ENCODE results near the gene ZNF600.
A peak's percentile ranks its signal among the peaks of the same experiment; 100 is the strongest.
"Not testable (repeated sequence)": the region's sequence is repeated elsewhere in the genome, so short reads cannot be mapped to it uniquely, and the experiment has no call there.

Gene ZNF600

GRCh38 chr19:52786464-52787354 lies at the start of gene ZNF600:
TSS of gene ZNF600 (minus strand) at chr19:52786791. CDS start at chr19:52778888, 7,903 bp downstream.
- DNase-seq (ENCODE audit: low read depth in 2 of 2) = peak; percentile 64 to 86

DNA sequence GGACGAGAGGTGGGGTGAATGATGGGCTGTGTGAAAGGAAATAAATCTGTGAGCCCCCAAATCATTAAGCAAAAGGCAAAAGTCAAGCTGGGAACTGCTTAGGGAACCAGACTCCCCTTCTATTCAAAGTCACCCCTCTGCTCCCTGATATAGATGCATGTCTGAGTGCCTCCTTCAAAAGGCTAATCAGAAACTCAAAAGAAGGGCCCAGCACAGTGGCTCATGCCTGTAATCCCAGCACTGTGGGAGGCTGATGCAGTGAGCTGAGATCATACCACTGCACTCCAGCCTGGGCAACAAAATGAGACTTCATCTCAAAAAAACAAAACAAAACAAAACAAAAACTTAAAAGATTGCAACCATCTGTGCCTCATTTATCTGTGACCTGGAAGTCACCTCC lies 47.7 kb upstream of the ZNF600 start:
- DNase-seq (ENCODE audit: low read depth in 2 of 2) = not testable (repeated sequence)

DNA sequence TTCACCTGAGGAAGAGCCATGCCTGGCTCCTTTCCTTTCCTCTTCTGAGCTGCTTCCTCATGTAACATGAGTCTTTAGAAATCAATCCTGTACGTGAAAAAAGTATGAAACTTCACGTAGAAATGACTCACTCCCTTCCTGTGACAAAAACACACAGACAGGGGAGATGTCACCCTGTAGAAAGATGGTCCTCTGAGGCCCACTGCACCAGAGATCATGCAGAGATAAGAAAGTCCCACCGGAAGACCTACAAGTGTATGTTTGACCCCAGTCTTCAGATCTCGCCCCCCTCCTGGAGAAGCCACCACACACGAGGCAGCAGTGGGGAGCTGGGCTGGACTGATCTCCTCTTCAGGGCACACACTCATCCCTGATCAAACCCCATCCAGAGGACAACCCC lies 47.0 kb upstream of the ZNF600 start:
- not testable (repeated sequence) for DNase-seq (ENCODE audit: low read depth in 2 of 2)

DNA sequence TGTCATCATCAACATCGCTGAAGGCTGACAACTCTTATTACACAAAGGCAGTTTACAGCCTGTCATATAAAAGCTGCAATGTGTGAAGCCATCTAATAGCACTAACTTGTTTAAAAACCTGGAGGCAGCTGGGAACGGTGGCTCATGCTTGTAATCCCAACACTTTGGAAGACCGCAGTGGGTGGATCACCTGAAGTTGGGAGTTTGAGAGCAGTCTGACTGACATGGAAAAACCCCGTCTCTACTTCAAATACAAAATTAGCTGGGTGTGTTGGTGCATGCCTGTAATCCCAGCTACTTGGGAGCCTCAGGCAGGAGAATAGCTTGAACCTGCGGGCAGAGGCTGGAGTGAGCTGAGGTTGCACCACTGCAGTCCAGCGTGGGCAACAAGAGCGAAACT lies 43.3 kb upstream of the ZNF600 start:
- DNase-seq (ENCODE audit: low read depth in 2 of 2) = not testable (repeated sequence)

GRCh38 chr19:52825765-52826164 lies 39.2 kb upstream of the ZNF600 start:
- DNase-seq (ENCODE audit: low read depth in 2 of 2) = no peak

GRCh38 chr19:52823676-52824075 lies 37.1 kb upstream of the ZNF600 start:
- DNase-seq (ENCODE audit: low read depth in 2 of 2) = no peak

GRCh38 chr19:52821204-52821960 lies 34.8 kb upstream of the ZNF600 start, which contains the start of gene ZNF28:
TSS of gene ZNF28 (minus strand) at chr19:52821633. CDS start at chr19:52817958, 3,675 bp downstream.
- DNase-seq (ENCODE audit: low read depth in 2 of 2) = peak; percentile 45 to 59

- DNase-seq (ENCODE audit: low read depth in 2 of 2) = peak in 1 of 2 donors; percentile 12
Measured at GRCh38 chr19:52820472-52821203, 34.0 kb upstream of the ZNF600 start.

- DNase-seq (ENCODE audit: low read depth in 2 of 2) = no peak
Measured at GRCh38 chr19:52809801-52810200, 23.2 kb upstream of the ZNF600 start.

DNA sequence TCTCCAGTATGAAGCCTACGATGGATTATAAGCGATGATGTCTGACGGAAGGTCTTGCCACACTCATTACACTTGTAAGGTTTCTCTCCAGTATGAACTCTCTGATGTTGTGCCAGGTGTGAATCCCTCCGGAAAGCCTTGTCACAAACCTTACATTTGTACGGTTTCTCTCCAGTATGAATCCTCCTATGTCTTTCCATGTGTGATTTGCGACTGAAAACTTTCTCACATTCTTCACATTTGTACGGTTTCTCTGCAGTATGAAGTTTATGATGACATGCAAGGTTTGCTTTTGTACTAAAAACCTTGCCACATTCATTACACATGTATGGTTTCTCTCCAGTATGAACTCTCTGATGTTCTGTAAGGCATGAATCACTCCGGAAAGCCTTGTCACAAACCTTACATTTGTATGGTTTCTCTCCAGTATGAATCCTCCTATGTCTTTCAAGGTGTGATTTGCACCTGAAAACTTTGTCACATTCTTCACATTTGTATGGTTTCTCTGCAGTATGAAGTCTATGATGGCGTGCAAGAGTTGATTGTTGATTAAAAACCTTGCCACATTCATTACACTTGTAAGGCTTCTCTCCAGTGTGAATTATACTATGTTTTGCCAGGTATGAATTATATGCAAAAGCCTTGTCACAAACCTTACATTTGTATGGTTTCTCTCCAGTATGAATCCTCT lies 13.5 kb upstream of the ZNF600 start:
- DNase-seq (ENCODE audit: low read depth in 2 of 2) = not testable (repeated sequence)

DNA sequence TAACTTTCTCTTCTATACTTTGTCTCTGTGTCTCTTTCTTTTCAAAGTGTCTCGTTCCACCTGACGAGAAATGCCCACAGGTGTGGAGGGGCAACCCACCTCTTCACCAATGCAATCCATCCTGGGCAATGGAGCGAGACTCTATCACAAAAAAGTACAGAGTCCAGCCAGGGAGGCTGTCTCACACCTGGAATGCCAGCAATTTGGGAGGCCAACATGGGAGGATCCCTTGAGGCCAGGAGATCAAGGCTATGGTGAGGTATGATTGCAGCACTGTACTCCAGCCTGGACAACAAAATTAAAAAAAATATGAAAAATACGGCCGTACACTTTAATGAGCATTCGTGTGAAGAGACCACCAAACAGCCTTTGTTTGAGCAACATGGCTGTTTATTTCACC lies 2.8 kb upstream of the ZNF600 start:
- DNase-seq (ENCODE audit: low read depth in 2 of 2) = no peak

GRCh38 chr19:52786078-52786463 lies 520 bp downstream of the ZNF600 start:
- DNase-seq (ENCODE audit: low read depth in 2 of 2) = no peak

GRCh38 chr19:52785506-52785905 lies 1.1 kb downstream of the ZNF600 start:
- no peak for DNase-seq (ENCODE audit: low read depth in 2 of 2)

- not testable (repeated sequence) for DNase-seq (ENCODE audit: low read depth in 2 of 2)
Measured at GRCh38 chr19:52782864-52783263, 3.7 kb downstream of the ZNF600 start.

DNA sequence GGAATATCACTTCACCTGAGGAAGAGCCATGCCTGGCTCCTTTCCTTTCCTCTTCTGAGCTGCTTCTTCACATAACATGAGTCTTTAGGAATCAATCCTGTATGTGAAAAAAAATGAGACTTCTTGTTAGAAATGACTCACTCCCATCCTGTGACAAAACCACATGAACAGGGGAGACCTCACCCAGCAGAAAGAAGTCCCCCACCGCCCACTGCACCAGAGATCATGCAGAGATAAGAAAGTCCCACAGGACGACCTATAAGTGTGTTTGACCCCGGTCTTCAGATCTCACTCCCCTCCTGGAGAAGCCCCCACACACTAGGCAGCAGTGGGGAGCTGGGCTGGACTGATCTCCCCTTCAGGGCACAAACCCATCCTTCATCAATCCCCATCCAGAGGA lies 7.8 kb downstream of the ZNF600 start:
- peak in 1 of 2 donors; percentile 11 for DNase-seq (ENCODE audit: low read depth in 2 of 2)

DNA sequence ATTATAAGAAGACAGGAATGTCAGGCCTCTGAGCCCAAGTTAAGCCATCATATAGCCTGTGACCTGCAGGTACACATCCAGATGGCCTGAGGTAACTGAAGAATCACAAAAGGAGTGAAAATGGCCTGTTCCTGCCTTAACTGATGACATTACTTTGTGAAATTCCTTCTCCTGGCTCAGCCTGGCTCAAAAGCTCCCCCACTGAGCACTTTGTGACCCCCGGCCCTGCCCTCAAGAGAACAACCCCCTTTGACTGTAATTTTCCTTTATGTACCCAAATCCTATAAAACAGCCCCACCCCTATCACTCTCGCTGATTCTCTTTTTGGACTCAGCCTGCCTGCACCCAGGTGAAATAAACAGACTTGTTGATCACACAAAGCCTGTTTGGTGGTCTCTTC lies 30.1 kb downstream of the ZNF600 start:
- DNase-seq (ENCODE audit: low read depth in 2 of 2) = not testable (repeated sequence)

DNA sequence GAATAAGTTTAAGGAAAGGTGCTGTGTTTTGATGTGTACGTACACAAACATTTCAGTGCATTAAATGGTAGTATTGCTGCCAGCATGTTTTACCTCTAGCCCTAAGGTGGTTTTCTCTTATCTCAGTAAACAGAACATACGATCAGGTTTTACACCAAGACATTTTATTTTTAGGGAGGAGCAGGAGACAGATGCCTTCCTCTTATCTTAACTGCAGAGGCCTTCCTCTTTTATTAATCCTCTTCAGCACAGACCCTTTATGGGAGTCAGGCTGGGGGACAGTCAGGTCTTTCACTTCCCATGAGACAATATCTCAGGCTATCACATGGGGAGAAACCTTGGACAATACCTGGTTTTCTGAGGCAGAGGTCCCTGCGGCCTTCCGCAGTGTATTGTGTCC lies 36.8 kb downstream of the ZNF600 start:
- no peak for DNase-seq (ENCODE audit: low read depth in 2 of 2)

- no peak for DNase-seq (ENCODE audit: low read depth in 2 of 2)
Measured at GRCh38 chr19:52748336-52748950, 38.1 kb downstream of the ZNF600 start.

GRCh38 chr19:52745919-52746318 lies 40.7 kb downstream of the ZNF600 start:
- DNase-seq (ENCODE audit: low read depth in 2 of 2) = not testable (repeated sequence)

DNA sequence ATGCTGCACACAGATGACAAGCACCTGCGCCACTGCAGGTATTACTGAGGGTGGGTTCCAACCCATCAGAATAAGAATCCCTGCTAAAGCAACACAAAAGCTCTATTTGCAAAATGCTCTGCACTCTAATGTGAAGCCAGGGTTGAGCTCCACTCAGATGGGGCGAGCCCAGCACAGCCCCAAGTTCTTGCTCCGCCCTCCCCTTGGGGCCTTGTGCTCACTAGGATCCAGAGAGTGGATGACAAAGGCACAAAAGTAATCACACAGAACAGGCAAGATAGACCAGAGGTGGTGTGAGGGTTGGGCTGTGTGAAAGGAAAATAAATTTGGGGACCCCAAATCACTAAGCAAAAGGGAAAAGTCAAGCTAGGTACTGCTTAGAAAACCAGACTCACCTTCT lies 43.5 kb downstream of the ZNF600 start:
- DNase-seq (ENCODE audit: low read depth in 2 of 2) = no peak

DNA sequence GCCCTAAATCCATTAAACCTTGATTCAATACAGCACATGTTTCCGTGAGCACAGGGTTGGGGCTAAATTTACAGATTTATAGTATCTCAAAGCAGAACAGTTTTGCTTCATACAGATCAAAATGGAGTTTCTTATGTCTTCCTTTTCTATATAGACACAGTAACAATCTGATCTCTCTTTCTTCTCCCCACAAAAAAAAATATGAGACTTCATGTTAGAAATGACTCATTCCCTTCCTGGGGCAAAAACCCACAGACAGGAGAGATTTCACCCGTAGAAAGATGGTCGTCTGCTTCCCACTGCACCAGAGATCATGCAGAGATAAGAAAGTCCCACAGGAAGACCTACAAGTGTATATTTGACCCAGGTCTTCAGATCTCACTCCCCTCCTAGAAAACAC lies 44.1 kb downstream of the ZNF600 start:
- DNase-seq (ENCODE audit: low read depth in 2 of 2) = no peak
